H1 (cell line): ENCODE data around the gene GNAI2.

Experiments used
- BCL11A ChIP-seq, 2 experiments: IDR thresholded peaks; one replicate each; pipeline ENCODE4 v1.6.1; 2011; ENCODE audit warnings: low read depth in 2 of 2, low read length in 2 of 2, mild to moderate bottlenecking in 2 of 2
- CTCF ChIP-seq, 3 experiments: IDR thresholded peaks; 1 replicate in 2 of 3; 2 replicates in 1 of 3; pipeline versions ENCODE4 v1.5.1 to v1.6.1; 2011; ENCODE audit warnings: low read length in 3 of 3, mild to moderate bottlenecking in 3 of 3, inconsistent platforms in 2 of 3, low read depth in 1 of 3, moderate library complexity in 1 of 3; ENCODE audit not compliant: insufficient read depth in 1 of 3; ENCODE audit errors: control extremely low read depth in 1 of 3
- MAFK ChIP-seq: IDR thresholded peaks from 2 replicates; pipeline ENCODE4 v1.6.1; 2012; ENCODE audit warnings: low read depth, mild to moderate bottlenecking, improper control_type of control experiment, low read length
- POLR2A ChIP-seq, 2 experiments: IDR thresholded peaks; 1 replicate in 1 of 2; 2 replicates in 1 of 2; pipeline ENCODE4 v1.6.1; 2011; ENCODE audit warnings: low read depth in 2 of 2, low read length in 2 of 2, mild to moderate bottlenecking in 2 of 2; ENCODE audit errors: control extremely low read depth in 1 of 2
- TF ChIP-seq, protein P1 (sequence below): IDR thresholded peaks from 2 replicates; pipeline ENCODE4 v1.6.1; 2012; ENCODE audit warnings: low read length, inconsistent platforms

- TF ChIP-seq, protein P1, sequence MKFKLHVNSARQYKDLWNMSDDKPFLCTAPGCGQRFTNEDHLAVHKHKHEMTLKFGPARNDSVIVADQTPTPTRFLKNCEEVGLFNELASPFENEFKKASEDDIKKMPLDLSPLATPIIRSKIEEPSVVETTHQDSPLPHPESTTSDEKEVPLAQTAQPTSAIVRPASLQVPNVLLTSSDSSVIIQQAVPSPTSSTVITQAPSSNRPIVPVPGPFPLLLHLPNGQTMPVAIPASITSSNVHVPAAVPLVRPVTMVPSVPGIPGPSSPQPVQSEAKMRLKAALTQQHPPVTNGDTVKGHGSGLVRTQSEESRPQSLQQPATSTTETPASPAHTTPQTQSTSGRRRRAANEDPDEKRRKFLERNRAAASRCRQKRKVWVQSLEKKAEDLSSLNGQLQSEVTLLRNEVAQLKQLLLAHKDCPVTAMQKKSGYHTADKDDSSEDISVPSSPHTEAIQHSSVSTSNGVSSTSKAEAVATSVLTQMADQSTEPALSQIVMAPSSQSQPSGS, result no peak
- peak in 1 of 3 experiments; percentile 26; a peak in 1 of 4 replicates for TF ChIP-seq CTCF (IDR thresholded peaks at IDR 0.05; ENCODE audit: control extremely low read depth in 1 of 3, insufficient read depth in 1 of 3, low read depth in 1 of 3, low read length in 3 of 3)
- no peak for TF ChIP-seq MAFK
- TF ChIP-seq POLR2A (IDR thresholded peaks at IDR 0.05; ENCODE audit: control extremely low read depth in 1 of 2, low read depth in 2 of 2, low read length in 2 of 2), result no peak
- no peak for TF ChIP-seq BCL11A (IDR thresholded peaks at IDR 0.05; ENCODE audit: low read depth in 2 of 2, low read length in 2 of 2)
Observed at GRCh38 chr3:50238549-50239026, 2.6 kb downstream of the GNAI2 start.
